HepG2 (cell line): ENCODE results near the gene RDH12. TPM values are rescaled to one million over a fixed set of nuclear protein-coding genes. Genes with fewer than 3 reads are reported as not detected.

Experiments used
- AGO1 ChIP-seq: fragments of 200-400 bp; formaldehyde crosslinking; IDR thresholded peaks from 2 replicates; pipeline ENCODE4 v1.6.1; 2017; ENCODE audit warnings: mild to moderate bottlenecking, low read depth, low read length, moderate library complexity; ENCODE audit not compliant: poor library complexity, severe bottlenecking
- DR1 ChIP-seq: sonication (generic); formaldehyde crosslinking; IDR thresholded peaks from 2 replicates; pipeline ENCODE4 v1.8.0; 2021; ENCODE audit warnings: mild to moderate bottlenecking, missing genetic modification reagents, inconsistent platforms
- EED ChIP-seq: sonication (generic); formaldehyde crosslinking; IDR thresholded peaks from 2 replicates; pipeline ENCODE4 v1.5.0; 2020; ENCODE audit warnings: mild to moderate bottlenecking, missing genetic modification reagents
- FOSL2 ChIP-seq: sonication (generic); formaldehyde crosslinking; IDR thresholded peaks from 2 replicates; pipeline ENCODE4 v1.4.0; 2020; ENCODE audit warnings: missing genetic modification reagents
- FOXK1 ChIP-seq: sonication (generic); formaldehyde crosslinking; IDR thresholded peaks from 2 replicates; pipeline ENCODE4 v1.4.0; 2020; ENCODE audit warnings: low read depth, missing genetic modification reagents, borderline replicate concordance
- IRF2 ChIP-seq: IDR thresholded peaks from 2 replicates; pipeline ENCODE4 v1.6.1; 2018; ENCODE audit warnings: missing genetic modification reagents, missing compliant biosample characterization
- MLLT10 ChIP-seq: sonication (generic); formaldehyde crosslinking; IDR thresholded peaks from 2 replicates; pipeline ENCODE4 v1.4.0; 2020; ENCODE audit warnings: missing genetic modification reagents
- POLR2AphosphoS2 ChIP-seq: IDR thresholded peaks from 2 replicates; pipeline ENCODE4 v1.6.1; 2011; ENCODE audit warnings: low read depth, low read length, improper control_type of control experiment
- SATB2 ChIP-seq: sonication (generic); formaldehyde crosslinking; IDR thresholded peaks from 2 replicates; pipeline ENCODE4 v1.5.0; 2020; ENCODE audit warnings: missing genetic modification reagents
- SIN3A ChIP-seq: IDR thresholded peaks from 2 replicates; pipeline ENCODE4 v1.6.1; 2011; ENCODE audit warnings: low read depth, mild to moderate bottlenecking, control low read depth, low read length, borderline replicate concordance
- ZHX1 ChIP-seq: sonication (generic); formaldehyde crosslinking; IDR thresholded peaks from 2 replicates; pipeline ENCODE4 v1.8.1; 2022; ENCODE audit warnings: low read depth, mild to moderate bottlenecking, missing genetic modification reagents
- ZNF407 ChIP-seq: sonication (generic); formaldehyde crosslinking; IDR thresholded peaks from one replicate; pipeline ENCODE4 v1.5.1; 2020; ENCODE audit warnings: mild to moderate bottlenecking, missing genetic modification reagents; ENCODE audit errors: not compliant biosample characterization
- ZSCAN5A ChIP-seq: sonication (generic); formaldehyde crosslinking; IDR thresholded peaks from 2 replicates; pipeline ENCODE4 v1.8.0; 2022; ENCODE audit warnings: mild to moderate bottlenecking, missing genetic modification reagents, borderline replicate concordance
- polyA plus RNA-seq, 8 experiments: library from polyadenylated mRNA; depleted of rRNA in 3 of 8; stranded (reverse) in 7 of 8; unstranded in 1 of 8; fragments of >200 nt; fragmentation: Illumina TruSeq in 4 of 8; extraction: Trizol in 4 of 8; gene quantifications; 2 replicates each; pipeline versions ENCODE4 v1.2.1 to v1.2.3, GENCODE V29; 2011 to 2016; ENCODE audit warnings: low read depth in 4 of 8, missing spikeins in 1 of 8, mixed read lengths in 1 of 8; ENCODE audit not compliant: insufficient read depth in 1 of 8
- total RNA-seq, 5 experiments: library from RNA; depleted of rRNA; stranded (reverse); fragments of >200 nt; fragmentation: Illumina TruSeq; extraction: Trizol; gene quantifications; 2 replicates each; pipeline ENCODE4 v1.2.3, GENCODE V29; 2016; ENCODE audit warnings: low read depth in 1 of 5
- TF ChIP-seq, protein P1 (sequence below), 2 experiments: fragments of 450-650 bp in 1 of 2; sonication (generic) in 1 of 2; formaldehyde crosslinking; IDR thresholded peaks; 2 replicates each; pipeline versions ENCODE4 v1.5.0 to v1.8.0; 2020 to 2022; ENCODE audit warnings: mild to moderate bottlenecking in 1 of 2, missing genetic modification reagents in 1 of 2

The RDH12 gene
- total and polyA plus RNA-seq, 2 of the 13 experiments (the other 11 are each of a cell fraction or from before 2014, with no cell fraction given) = 1.6 to 2.1 TPM

GRCh38 chr14:67694791-67695393, 6.8 kb upstream of the RDH12 start (continued):
- TF ChIP-seq ZNF407 (CRISPR knock-in tag) (peak; percentile 50), AGO1 (no peak), SATB2 (CRISPR knock-in tag) (0 out of 2 replicates have a peak, but pooled peaks have one; percentile 48), SIN3A (peak; percentile 79; the same call in 1 of the 2 replicates), MLLT10 (CRISPR knock-in tag) (no peak), DR1 (CRISPR knock-in tag) (peak; percentile 30; the same call in 1 of the 2 replicates), FOXK1 (CRISPR knock-in tag) (0 out of 2 replicates have a peak, but pooled peaks have one; percentile 26), EED (CRISPR knock-in tag) (no peak), ZHX1 (CRISPR knock-in tag) (no peak), POLR2AphosphoS2 (peak; percentile 69; the same call in 1 of the 2 replicates), IRF2 (CRISPR knock-in tag) (peak; percentile 62; the same call in 1 of the 2 replicates), FOSL2 (peak; percentile 72), ZSCAN5A (CRISPR knock-in tag) (0 out of 2 replicates have a peak, but pooled peaks have one; percentile 39)
- TF ChIP-seq, protein P1, sequence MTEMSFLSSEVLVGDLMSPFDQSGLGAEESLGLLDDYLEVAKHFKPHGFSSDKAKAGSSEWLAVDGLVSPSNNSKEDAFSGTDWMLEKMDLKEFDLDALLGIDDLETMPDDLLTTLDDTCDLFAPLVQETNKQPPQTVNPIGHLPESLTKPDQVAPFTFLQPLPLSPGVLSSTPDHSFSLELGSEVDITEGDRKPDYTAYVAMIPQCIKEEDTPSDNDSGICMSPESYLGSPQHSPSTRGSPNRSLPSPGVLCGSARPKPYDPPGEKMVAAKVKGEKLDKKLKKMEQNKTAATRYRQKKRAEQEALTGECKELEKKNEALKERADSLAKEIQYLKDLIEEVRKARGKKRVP (CRISPR knock-in tag; IDR thresholded peaks at IDR 0.05) = no peak
